ENCODE results near the gene UBE2D2. TPM values are rescaled to one million over a fixed set of nuclear protein-coding genes. Genes with fewer than 3 reads are reported as not detected.

Gene UBE2D2
- total RNA-seq (2022; extraction: Qiagen RNA extraction; ENCODE audit: low read depth), result 129 to 170 TPM (median 163 TPM) in 5 replicates

GRCh38 chr5:139560752-139561654 lies at the start of gene UBE2D2:
Gene UBE2D2 (plus strand): TSS chr5:139561339. CDS start chr5:139561792, 453 bp downstream.

GRCh38 chr5:139648205-139649081 lies 87.3 kb downstream of the UBE2D2 start, which contains the start of gene CXXC5:
Gene CXXC5 (plus strand): TSS chr5:139648349. CDS start chr5:139680524, 32,175 bp downstream.

Other genes with a start within 250 kb of the UBE2D2 start
- gene PAIP2, start 219.5 kb upstream of the UBE2D2 start, total RNA-seq (2022; extraction: Qiagen RNA extraction; ENCODE audit: low read depth), result 72.7 to 120 TPM (median 86.5 TPM) in 5 replicates
- 0.91 to 1.4 TPM (median 1.1 TPM) in 5 replicates for gene SLC23A1, start 178.0 kb upstream of the UBE2D2 start, total RNA-seq (2022; extraction: Qiagen RNA extraction; ENCODE audit: low read depth)
- not detected in 5 replicates for gene MZB1, start 171.4 kb upstream of the UBE2D2 start, total RNA-seq (2022; extraction: Qiagen RNA extraction; ENCODE audit: low read depth)
- gene PROB1, start 166.2 kb upstream of the UBE2D2 start, total RNA-seq (2022; extraction: Qiagen RNA extraction; ENCODE audit: low read depth), result 0.18 to 0.37 TPM (median 0.28 TPM) in 5 replicates
- gene SPATA24, start 157.2 kb upstream of the UBE2D2 start, total RNA-seq (2022; extraction: Qiagen RNA extraction; ENCODE audit: low read depth), result 4.6 to 5.9 TPM (median 4.9 TPM) in 5 replicates
- 6.3 to 10.0 TPM (median 7.2 TPM) in 5 replicates for gene DNAJC18, start 121.8 kb upstream of the UBE2D2 start, total RNA-seq (2022; extraction: Qiagen RNA extraction; ENCODE audit: low read depth)
- not detected in 5 replicates for gene ECSCR, start 98.6 kb upstream of the UBE2D2 start, total RNA-seq (2022; extraction: Qiagen RNA extraction; ENCODE audit: low read depth)
- gene SMIM33, start 90.3 kb upstream of the UBE2D2 start, total RNA-seq (2022; extraction: Qiagen RNA extraction; ENCODE audit: low read depth), result not detected in 5 replicates
- 0.53 to 1.3 TPM (median 0.89 TPM) in 5 replicates for gene STING1, start 78.6 kb upstream of the UBE2D2 start, total RNA-seq (2022; extraction: Qiagen RNA extraction; ENCODE audit: low read depth)
- 12.7 to 22.8 TPM (median 19.7 TPM) in 5 replicates for gene CXXC5, start 87.0 kb downstream of the UBE2D2 start, total RNA-seq (2022; extraction: Qiagen RNA extraction; ENCODE audit: low read depth)
- 0.02 to 0.09 TPM (median 0.05 TPM) in 4 of 5 replicates, not detected in the other for gene PSD2, start 234.5 kb downstream of the UBE2D2 start, total RNA-seq (2022; extraction: Qiagen RNA extraction; ENCODE audit: low read depth)